ENCODE measurements around the gene EDC3. TPM values are rescaled to one million over a fixed set of nuclear protein-coding genes. Genes with fewer than 3 reads are reported as not detected.
A peak's percentile ranks its signal among the peaks of the same experiment; 100 is the strongest.

The EDC3 gene
- total and polyA plus RNA-seq, 8 donors = 27.9 to 43.6 (median 36.7) TPM

DNA sequence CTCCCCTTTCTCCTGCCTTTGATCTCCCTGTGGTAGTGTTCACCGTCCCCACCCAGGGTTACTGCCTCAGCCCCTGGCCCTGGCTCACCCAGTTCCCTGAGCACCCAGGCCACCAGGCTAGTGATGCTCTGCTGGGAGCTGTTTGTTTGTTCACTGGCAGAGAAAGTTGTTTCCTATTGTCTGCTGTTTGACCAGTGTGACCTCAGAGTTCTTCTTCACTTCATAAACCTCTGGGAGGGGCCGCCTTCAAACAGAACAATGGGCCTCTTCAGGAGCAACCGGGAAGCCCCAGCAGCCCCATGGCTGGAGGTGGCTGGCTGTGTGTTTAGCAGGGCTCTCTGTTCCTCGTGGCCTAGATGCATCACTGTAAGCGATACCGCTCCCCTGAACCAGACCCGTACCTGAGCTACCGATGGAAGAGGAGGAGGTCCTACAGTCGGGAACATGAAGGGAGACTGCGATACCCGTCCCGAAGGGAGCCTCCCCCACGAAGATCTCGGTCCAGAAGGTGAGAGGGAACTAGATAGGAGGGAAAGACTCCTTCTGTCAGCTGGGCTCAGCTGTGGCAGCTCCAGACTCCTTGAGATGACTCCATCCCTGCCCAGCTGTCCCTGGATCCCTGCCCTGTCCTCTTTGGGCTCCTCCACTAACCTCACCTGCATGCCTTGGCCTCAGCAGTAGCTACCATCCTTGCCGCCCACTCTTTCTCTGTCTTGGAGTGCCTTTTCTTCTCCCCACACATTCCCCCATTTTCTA is 76.8 kb downstream of the EDC3 start:
- TF ChIP-seq, protein P1, sequence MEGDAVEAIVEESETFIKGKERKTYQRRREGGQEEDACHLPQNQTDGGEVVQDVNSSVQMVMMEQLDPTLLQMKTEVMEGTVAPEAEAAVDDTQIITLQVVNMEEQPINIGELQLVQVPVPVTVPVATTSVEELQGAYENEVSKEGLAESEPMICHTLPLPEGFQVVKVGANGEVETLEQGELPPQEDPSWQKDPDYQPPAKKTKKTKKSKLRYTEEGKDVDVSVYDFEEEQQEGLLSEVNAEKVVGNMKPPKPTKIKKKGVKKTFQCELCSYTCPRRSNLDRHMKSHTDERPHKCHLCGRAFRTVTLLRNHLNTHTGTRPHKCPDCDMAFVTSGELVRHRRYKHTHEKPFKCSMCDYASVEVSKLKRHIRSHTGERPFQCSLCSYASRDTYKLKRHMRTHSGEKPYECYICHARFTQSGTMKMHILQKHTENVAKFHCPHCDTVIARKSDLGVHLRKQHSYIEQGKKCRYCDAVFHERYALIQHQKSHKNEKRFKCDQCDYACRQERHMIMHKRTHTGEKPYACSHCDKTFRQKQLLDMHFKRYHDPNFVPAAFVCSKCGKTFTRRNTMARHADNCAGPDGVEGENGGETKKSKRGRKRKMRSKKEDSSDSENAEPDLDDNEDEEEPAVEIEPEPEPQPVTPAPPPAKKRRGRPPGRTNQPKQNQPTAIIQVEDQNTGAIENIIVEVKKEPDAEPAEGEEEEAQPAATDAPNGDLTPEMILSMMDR (IDR thresholded peaks at IDR 0.05) = no peak
- H3K36me3 ChIP-seq = peaks cover 8 to 53% of the 10 kb centered on the region in 2 donors

DNA sequence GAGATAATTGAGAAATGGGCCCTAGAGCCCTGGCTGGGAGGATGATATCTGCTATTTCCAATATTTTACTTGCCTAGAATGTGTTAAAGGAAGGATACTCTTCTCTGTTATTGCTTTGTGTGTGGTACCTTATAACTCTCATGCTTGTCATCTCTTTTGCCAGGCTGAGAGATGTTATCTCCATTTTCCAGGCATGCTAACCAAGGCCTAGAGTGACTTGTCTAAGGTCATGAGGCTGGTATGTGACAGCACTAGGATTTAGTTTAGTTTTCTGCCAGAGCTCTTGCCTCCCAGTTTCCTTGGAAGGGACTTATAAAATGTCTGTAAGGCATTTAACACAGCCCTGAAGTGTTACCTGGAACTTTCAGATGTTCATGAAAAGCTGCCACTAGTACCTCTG is 78.8 kb downstream of the EDC3 start:
- TF ChIP-seq, protein P1 (IDR thresholded peaks at IDR 0.05) = no peak
- Histone ChIP-seq H3K4me3 (peak overlapping the region; percentile 99 to 100), H3K27me3 (no peaks in the 10 kb centered on the region), H3K4me1 (peaks cover 20 to 49% of the 10 kb centered on the region in 2 donors), H3K9me3 (no peaks in the 10 kb centered on the region), H3K27ac (peak overlapping the region in 1 of 2 donors; percentile 94), H3K36me3 (peaks cover 0 to 33% of the 10 kb centered on the region in 2 donors)
- DNase-seq = no peak
- intact Hi-C loops (cut with DNase I) = loop anchor here in 1 of 2 donors (10.0 kb wide), 1 partner anchor 72 kb away; the partner anchor contains the start of gene ARID3B
- ATAC-seq = no peak

More for the DNA sequence above, 76.8 kb downstream of the EDC3 start:
- H3K9me3 ChIP-seq = no peaks in the 10 kb centered on the region
- H3K4me3 ChIP-seq = no peak overlapping the region
- peaks cover 20 to 58% of the 10 kb centered on the region in 2 donors for H3K4me1 ChIP-seq
- intact Hi-C loops (cut with DNase I) = loop anchor here in 1 of 2 donors (10.0 kb wide), 1 partner anchor 74 kb away; the partner anchor contains the start of gene ARID3B
- no peak overlapping the region for H3K27ac ChIP-seq
- no peaks in the 10 kb centered on the region for H3K27me3 ChIP-seq
- DNase-seq (no peak), ATAC-seq (no peak)

DNA sequence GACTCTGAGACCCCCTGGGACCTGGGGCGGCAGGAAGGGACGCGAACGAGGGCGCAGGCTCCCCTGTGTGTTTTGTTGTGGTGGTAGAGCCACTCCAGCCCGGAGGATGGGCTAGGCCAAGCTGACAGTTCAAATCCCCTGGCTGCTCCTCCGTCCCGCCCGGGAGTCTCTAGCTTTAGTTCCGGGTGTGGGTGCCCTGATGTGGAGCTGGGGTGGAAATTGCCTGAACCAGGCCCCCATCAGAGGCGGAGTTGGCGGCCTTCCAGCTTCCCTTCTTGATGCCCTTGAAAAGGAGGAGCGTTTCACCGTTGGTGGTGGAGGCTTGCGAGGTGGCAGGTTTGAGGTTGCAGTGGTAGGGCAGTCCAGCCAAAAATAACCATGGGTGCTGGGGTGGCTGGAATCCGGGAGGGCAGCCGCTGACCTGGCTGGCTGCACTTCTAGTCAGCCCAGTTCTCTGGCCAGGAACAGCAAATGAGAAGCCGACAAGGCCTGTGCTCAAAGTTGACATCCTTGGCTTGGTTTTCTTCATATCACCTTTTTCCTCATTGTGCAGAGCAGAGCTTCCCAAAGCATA is 79.4 kb downstream of the EDC3 start:
- Histone ChIP-seq H3K9me3 (no peaks in the 10 kb centered on the region), H3K4me1 (peaks cover 20 to 49% of the 10 kb centered on the region in 2 donors), H3K4me3 (peak overlapping the region; percentile 99 to 100), H3K27ac (peak overlapping the region; percentile 94 to 97), H3K36me3 (peaks cover 0 to 27% of the 10 kb centered on the region in 2 donors), H3K27me3 (no peaks in the 10 kb centered on the region)
- intact Hi-C loops (cut with DNase I) = loop anchor here in 1 of 2 donors (10.0 kb wide), 1 partner anchor 72 kb away; the partner anchor contains the start of gene ARID3B
- DNase-seq (peak; percentile 22 to 87 (median 70)), ATAC-seq (peak; percentile 19)
- TF ChIP-seq, protein P1 (IDR thresholded peaks at IDR 0.05) = no peak

DNA sequence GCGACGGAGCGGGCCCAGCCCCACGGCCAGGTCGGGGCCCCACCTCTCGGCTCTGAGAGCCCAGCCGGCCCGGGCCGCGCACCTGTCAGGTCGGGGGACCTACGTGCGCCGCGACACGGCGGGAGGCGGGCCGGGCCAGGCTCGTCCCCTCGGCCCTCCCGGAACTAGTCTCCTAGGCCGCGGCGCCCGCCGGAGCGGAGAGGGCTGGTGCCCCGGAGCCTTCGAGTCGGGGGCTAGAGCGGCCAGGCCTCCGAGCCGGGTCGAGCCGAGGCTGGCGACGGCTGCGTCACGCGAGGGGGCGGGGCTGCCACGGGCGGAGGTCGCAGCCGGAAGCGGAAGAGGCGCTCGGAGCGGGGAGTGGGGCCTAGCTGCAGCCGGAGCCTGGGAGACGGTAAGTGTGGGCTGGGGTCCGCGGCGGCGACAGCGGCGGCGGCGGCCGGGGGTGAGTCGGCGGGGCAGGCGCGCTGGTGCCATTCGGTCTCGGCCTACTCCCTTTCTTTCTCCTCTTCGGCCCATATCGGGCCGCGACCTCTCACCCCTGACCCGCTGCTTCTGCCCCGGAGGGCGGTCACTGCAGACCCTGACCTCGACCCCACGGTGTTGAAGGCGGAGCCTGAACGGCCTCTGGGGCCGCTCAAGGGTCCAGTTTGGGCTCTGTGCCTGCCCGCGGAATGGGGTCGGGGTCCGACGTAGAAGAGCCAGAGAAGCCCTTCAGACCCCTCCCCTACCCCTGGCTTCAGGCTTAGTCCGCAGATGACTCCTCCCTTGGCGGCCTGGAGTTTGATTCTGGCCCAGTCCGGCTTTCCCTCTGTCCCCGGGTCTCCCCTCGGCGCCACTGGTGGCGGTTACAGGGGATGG is 80.1 kb downstream of the EDC3 start, which contains the start of gene CLK3:
Gene CLK3 (plus strand): TSS at position 329 of the 858 bp plus-strand sequence. CDS start 3,361 bp downstream, outside the sequence.
- Histone ChIP-seq H3K36me3 (peaks cover 0 to 20% of the 10 kb centered on the region in 2 donors), H3K9me3 (no peaks in the 10 kb centered on the region), H3K27me3 (no peaks in the 10 kb centered on the region), H3K27ac (peak within 1 kb of the TSS; percentile 94 to 97), H3K4me1 (peaks cover 20 to 44% of the 10 kb centered on the region in 2 donors), H3K4me3 (peak within 1 kb of the TSS; percentile 99 to 100)
- intact Hi-C loops (cut with DNase I) = loop anchor here in 1 of 2 donors (10.0 kb wide), 1 partner anchor 71 kb away; the partner anchor contains the start of gene ARID3B
- TF ChIP-seq, protein P1 (IDR thresholded peaks at IDR 0.05) = no peak
- DNase-seq = peak; percentile 90 to 100 (median 97)
- peak; percentile 89 for ATAC-seq

Measured in left lung (tissue), 10 donors.